HG03457 (cell line): ENCODE data around the gene NR2F1-AS1.

ENCODE experiments used
- ATAC-seq: cut with Tn5 transposase; IDR thresholded peaks from one replicate; pipeline ENCODE4 v1.9.1; 2021; ENCODE audit warnings: moderate number of reproducible peaks; ENCODE audit not compliant: unreplicated experiment

Gene NR2F1-AS1

DNA sequence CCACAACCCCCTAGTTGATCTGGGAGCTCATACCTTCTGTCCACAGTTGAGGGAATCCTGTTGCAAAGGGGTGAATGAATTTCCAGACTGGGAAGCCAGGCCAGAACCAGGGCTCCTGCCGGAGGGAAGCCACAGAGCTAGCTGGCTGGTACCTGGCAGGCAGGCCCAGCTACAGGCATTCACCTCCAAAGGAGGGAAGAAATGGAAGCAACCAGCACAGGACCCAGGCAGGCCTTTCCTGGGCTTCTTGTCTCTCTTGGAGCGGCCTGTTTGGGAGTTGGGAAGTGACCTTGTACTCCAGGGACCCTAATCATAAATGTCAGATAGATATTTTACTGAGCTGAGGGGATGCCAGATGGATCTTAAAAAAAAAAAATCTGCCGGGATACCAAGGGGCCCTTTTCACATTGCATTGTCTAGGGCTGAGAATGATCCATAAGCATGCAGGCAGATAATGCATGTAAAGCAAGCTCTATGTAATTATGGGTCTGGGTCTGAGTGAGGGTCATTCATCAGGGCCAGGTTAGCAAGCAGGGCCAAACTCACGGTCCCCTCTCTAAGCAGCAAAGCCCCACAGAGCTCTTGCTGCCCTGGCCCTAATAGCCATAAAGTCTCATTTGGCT is 10.4 kb upstream of the NR2F1-AS1 start:
- no peak for ATAC-seq

DNA sequence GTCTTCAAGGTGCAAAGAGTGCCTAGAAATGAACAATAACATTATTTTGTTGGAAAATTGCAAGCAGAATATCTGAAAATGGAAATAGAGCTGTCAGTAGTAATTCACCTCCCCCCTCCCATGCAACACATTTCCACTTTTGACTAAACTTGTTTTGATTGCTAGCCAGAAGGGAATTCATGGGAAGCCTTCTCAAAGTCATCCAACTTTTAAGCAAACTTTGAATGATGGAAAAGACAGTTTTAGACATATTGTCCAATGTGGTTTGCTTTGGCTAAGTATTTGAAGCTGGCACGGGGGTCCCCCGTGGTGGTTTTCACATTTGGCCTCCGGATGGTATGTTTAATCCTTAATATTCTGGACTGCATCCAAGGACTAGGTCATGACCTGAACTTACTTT is 9.5 kb upstream of the NR2F1-AS1 start:
- no peak for ATAC-seq

DNA sequence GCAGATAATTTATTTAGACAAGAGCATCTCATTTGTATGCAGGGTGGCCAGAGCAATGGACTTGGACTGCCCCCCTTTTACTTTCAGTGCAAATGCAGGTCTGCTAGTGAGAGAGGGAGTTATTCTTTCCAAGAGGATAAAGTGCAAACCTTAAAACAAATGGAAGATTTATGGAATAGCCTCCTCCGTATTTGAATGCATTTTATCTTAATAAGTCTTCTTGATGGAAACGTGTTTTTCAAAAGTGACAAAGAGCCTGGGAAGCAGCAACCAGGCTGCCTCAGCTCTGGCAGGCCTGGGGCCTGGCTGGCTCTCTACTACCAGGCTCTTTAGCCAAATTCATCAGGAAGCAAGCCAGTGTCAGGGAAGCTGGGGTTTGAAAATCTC is 8.8 kb upstream of the NR2F1-AS1 start:
- ATAC-seq: no peak

DNA sequence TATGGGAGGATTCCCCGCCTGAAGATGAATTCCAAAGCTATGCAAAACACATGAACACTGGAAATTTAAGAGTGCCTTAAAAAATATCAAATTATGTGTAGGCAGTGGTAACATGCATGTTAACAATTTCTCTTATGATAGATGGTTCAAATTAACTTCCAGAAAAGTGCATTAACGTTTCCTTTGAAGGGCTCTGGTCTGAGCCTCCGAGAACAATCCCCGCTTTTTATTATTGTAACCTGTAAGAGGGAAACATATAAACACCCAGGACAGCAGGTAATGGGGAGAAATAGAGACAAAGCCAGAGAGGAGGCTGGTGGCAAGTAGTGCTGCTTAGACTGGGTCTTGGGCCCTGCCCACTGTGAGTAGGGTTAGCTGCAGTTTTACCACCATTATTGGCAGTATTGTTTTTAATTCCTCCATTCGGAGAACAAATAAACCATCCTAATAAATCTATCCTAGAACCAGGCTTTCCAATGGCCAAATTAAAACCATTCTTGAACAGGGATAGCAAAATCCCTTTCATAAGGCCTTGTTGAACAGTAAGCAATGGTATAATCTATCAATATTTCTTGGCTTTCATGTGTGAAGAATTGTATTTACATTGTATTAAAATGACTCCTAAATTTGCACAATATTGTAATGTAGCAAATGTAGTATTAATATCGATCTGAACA is 8.3 kb upstream of the NR2F1-AS1 start:
- ATAC-seq: no peak

DNA sequence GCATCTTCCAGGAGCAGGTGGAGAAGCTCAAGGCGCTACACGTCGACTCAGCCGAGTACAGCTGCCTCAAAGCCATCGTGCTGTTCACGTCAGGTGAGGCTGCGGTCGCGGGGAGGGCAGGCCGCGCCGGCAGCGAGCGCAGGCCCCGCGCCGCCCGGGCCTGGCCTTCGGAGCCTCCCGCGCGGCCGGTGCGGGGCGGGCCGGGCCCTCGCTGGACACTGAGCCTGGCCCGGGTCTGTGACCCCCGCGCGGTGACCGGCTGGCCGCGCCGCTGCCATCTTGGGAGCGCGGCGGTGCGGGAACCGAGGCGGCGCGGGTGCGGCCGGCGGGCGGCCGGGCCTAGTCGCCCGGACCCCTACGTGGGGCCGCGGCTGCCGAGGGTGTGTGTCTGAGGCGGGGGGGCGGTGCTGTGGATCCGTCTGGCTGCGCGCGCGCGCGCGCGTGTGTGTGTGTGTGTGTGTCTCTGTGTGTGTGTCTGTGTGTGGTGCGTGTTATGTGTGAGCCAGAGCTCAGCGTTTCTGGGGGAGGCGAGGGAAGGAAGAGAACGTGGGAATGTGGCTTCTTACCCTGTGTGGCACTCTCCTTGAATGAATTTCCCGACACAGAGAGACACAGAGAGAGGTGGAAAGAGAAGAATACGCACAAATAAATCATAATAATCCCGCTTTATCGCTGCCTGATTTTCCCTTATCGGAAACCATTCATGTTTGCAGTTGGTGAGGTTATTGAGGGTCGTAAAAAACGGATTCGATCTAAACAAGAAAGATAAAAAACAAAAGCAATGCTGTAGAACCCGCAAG is 7.5 kb upstream of the NR2F1-AS1 start:
- no peak for ATAC-seq

DNA sequence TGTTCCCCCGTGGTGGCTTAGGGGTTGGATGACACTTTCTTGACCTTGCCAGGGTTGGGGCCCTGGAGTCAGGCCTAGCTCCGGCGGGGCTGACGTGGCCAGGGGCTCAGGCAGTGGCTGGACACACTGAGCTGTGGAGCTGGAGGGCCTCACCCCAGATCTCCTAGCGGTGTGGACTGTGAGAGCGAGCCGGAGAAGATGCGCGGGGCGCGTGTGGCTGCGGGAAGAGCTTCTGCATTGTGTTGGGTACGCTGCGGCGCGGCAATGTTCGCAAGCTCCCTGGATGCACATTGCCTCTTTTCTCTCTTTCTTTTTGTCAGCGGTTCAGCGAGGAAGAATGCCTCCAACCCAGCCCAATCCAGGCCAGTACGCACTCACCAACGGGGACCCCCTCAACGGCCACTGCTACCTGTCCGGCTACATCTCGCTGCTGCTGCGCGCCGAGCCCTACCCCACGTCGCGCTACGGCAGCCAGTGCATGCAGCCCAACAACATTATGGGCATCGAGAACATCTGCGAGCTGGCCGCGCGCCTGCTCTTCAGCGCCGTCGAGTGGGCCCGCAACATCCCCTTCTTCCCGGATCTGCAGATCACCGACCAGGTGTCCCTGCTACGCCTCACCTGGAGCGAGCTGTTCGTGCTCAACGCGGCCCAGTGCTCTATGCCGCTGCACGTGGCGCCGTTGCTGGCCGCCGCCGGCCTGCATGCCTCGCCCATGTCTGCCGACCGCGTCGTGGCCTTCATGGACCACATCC is 6.8 kb upstream of the NR2F1-AS1 start:
- no peak for ATAC-seq

DNA sequence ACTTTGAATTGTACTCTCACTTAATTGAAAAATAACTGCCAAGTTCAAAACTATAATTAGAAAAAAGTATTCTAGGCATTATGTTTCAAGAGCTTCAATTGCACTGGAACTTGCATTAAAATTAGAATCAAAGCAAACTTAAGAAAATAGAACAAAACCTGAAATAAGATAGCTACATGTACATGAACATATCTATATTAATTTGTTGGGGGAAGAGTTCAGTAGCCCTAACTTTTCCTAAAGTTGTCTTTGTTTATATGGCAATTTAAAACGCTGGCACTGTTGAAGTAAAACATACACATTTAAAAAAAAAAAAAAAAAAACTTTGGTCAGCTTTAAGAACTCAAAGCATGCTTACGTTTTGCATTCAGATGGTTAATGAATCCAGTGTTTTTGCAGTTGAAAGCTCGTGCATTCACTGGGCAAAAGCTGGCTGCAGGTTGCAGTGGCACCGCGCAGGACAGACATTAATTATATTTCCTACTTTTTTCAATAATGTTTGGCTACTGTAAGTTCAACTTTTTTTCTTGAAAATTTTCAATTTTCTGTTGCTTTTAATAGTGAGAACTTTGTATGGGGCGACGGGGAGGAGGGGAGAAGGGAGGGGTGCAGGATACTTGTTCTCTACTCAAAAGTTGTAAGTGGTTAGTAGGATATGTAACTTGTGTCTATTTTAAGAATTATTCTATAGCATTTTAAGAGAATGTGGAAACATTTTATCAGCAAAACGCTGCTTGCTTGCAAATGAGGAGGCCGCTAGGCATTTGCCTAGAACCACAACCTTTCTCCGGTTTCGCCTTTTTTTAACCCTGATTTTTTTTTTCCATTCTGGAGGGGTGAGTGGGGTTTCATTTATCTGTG is 5.9 kb upstream of the NR2F1-AS1 start:
- ATAC-seq: no peak

- no peak for ATAC-seq
Observed at GRCh38 chr5:93585767-93586385, 4.9 kb upstream of the NR2F1-AS1 start.

GRCh38 chr5:93585041-93585766 is 4.2 kb upstream of the NR2F1-AS1 start:
- ATAC-seq: no peak

DNA sequence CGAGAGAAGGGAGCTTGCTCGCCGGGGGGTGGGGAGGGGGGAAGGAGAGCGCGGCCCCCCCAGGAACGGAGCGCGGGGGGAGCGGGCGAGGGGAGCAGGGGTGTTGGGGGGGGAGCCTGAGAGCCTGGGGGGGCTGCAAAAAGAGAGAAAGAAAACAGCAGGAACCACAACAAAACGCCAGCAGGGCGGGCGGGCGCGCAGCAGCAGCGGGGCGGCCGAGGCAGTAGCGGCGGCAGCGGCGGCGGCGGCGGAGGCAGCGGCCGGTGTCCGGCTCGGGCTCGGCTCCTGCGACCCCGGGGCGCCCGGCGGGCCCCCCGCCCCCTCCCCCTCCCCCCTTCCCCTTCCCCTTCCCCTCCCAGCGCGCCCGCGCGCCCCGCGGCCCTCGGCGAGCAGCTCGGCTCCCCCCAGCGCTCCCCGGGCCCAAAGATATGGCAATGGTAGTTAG is 3.6 kb upstream of the NR2F1-AS1 start:
- no peak for ATAC-seq

DNA sequence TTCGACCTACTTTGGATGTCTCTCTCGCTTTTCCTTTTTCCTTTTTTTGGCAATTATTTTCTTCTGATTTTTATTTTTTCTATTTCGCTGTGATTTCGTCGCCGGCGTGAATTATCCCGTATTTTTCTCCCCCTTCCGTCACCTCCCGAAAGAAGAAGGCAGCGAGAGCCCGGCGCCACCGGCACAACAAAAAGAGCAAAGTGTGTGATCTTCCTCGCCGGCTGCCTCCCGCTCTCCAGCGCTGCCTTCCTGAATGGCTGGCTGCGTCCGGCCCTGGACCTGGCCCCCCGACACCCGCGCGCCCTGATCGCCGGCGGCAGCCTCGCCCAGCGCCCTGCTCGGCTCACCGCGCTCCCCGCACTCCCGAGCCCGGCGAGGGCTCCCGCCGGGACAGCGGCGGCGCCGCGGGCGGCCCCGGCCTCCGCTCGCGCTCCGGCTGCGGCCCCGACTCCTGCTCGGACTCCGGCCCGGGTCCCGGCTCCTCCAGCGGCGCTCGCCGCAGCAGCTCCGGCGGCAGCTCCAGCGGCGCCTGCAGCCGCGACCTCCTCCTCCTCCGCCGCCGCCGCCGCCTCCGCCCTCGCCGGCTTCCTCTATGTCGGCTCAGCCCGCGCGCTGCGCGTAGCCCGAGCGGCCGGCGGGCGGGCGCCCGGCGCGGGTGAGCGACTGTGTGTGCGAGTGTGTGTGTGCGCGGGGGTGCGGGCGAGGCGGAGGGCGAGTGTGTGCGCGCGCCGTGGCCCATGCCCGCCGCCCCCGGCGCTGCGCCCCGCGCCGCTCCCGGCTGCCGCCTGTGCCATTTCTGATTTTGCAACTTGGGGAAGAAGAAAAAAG is 3.0 kb upstream of the NR2F1-AS1 start:
- ATAC-seq: no peak

DNA sequence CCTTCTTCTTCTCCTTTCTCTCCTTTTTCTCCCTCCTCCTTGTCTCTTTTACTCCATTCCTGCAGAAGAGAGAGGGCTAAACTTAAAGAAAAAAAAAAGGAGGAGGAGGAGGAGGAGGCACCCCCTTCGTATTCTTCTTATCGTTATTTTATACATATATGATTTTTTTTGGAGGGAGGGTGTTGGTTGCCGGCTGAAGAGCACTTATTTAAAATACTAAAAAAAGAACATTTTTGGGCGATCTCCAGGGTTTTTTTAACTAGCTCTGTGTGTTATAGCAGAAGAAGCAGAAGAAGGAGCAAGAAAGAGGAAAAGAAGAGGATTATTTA is 2.4 kb upstream of the NR2F1-AS1 start:
- ATAC-seq: no peak

GRCh38 chr5:93582677-93583438 is 1.8 kb upstream of the NR2F1-AS1 start, which contains the start of gene NR2F1:
Gene NR2F1, plus strand, starts transcription at chr5:93583222. Its CDS starts 1,802 bp downstream, at chr5:93585024.
- ATAC-seq: no peak

- no peak for ATAC-seq
Observed at GRCh38 chr5:93582167-93582462, 1.1 kb upstream of the NR2F1-AS1 start.

DNA sequence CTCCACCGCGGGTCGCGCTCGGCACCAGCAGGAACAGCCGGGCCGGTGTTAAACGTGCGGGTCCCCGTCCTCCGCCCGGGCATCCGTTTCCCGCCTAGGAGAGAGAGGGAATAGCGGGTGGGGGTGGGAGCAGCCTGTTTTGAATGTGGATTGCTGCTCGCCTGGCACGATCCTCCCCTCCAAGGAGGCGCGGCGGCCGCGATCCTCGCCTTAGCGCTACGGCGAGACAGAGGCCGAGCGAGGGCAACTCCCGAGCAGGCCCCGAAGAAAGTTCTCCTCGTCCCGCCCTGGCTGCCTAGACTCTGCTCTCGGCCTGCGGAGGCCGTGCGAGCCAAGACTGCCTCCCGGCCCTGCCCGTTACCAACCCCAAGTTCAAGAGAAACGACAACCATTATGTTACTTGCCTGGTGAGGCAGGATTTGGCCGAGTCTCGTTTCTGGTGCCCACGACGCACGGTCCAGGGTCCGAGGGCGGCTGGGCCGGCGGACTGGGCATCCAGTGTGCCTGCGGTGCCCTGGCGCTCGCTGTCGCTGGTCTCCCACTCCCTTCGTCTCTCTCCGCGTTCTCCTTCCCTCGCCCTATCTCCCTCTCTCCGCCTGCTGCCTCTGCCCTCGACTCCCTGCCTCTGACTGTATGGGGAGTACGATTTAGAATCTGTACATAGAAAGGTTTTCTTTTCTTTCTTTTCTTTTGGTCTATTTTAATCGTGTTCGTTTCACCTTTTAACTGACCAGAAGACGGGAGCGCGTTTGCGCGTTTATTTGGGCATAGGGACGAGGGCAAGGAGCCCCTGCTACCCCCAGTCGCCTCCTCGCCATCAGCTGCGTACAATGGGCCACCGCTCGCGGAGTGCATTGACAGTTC is 724 bp downstream of the NR2F1-AS1 start:
- ATAC-seq: no peak

GRCh38 chr5:93579692-93580062 is 1.3 kb downstream of the NR2F1-AS1 start:
- ATAC-seq: no peak
